Mononuclear cell (primary cell): Measurements from ENCODE around the gene TMEM42. TPM values are rescaled to one million over a fixed set of nuclear protein-coding genes. Genes with fewer than 3 reads are reported as not detected.
"Not testable (repeated sequence)": the region's sequence is repeated elsewhere in the genome, so short reads cannot be mapped to it uniquely, and the experiment has no call there.

Experiments
- H3K27me3 ChIP-seq: 2 replicates; pipeline ENCODE4 v1.6.0; 2011; ENCODE audit warnings: low read length, control low read depth; ENCODE audit not compliant: insufficient read depth
- H3K4me1 ChIP-seq: 2 replicates; pipeline ENCODE4 v1.5.1; 2011; ENCODE audit warnings: mild to moderate bottlenecking, low read length, control low read depth; ENCODE audit not compliant: insufficient read depth
- H3K4me3 ChIP-seq: 2 replicates; pipeline ENCODE4 v1.5.1; 2011; ENCODE audit warnings: mild to moderate bottlenecking, low read length, moderate library complexity
- H3K9me3 ChIP-seq: 2 replicates; pipeline ENCODE4 v1.5.1; 2011; ENCODE audit warnings: low read depth, mild to moderate bottlenecking, control low read depth, low read length
- total RNA-seq: library from RNA; depleted of rRNA; stranded (reverse); fragments of >200 nt; gene quantifications from one replicate; pipeline ENCODE4 v1.2.3, GENCODE V29; 2012

Gene TMEM42
- total RNA-seq: 3.7 TPM

GRCh38 chr3:44861412-44862225, at the start of gene TMEM42:
Gene TMEM42 (plus strand): TSS chr3:44861912. CDS start chr3:44861925, 13 bp downstream.
- H3K4me1 ChIP-seq: peaks cover 27% of the 10 kb centered on the region
- peak within 1 kb of the TSS; percentile 60 for H3K4me3 ChIP-seq
- no peaks in the 10 kb centered on the region for H3K9me3 ChIP-seq
- no peaks in the 10 kb centered on the region for H3K27me3 ChIP-seq

GRCh38 chr3:44814751-44815150, 47.0 kb upstream of the TMEM42 start:
- no peak overlapping the region for H3K4me3 ChIP-seq
- H3K9me3 ChIP-seq: no peaks in the 10 kb centered on the region
- no peaks in the 10 kb centered on the region for H3K27me3 ChIP-seq
- no peaks in the 10 kb centered on the region for H3K4me1 ChIP-seq

GRCh38 chr3:44816334-44816733, 45.4 kb upstream of the TMEM42 start:
- not testable (repeated sequence) for H3K9me3 ChIP-seq, H3K4me1 ChIP-seq, H3K27me3 ChIP-seq, H3K4me3 ChIP-seq

GRCh38 chr3:44821206-44821605, 40.5 kb upstream of the TMEM42 start:
- H3K27me3 ChIP-seq, H3K4me1 ChIP-seq, H3K9me3 ChIP-seq, H3K4me3 ChIP-seq: not testable (repeated sequence)

- no peaks in the 10 kb centered on the region for H3K4me1 ChIP-seq
- H3K27me3 ChIP-seq: no peaks in the 10 kb centered on the region
- no peaks in the 10 kb centered on the region for H3K9me3 ChIP-seq
- no peak overlapping the region for H3K4me3 ChIP-seq
Observed at GRCh38 chr3:44825264-44825925, 36.3 kb upstream of the TMEM42 start.

- no peak overlapping the region for H3K4me3 ChIP-seq
- no peaks in the 10 kb centered on the region for H3K4me1 ChIP-seq
- no peaks in the 10 kb centered on the region for H3K27me3 ChIP-seq
- H3K9me3 ChIP-seq: no peaks in the 10 kb centered on the region
Observed at GRCh38 chr3:44827196-44827595, 34.5 kb upstream of the TMEM42 start.

GRCh38 chr3:44831232-44831631, 30.5 kb upstream of the TMEM42 start:
- no peaks in the 10 kb centered on the region for H3K27me3 ChIP-seq
- H3K4me1 ChIP-seq: no peaks in the 10 kb centered on the region

GRCh38 chr3:44832032-44832431, 29.7 kb upstream of the TMEM42 start:
- Histone ChIP-seq H3K4me3 (no peak overlapping the region), H3K9me3 (peaks cover 15% of the 10 kb centered on the region), H3K27me3 (no peaks in the 10 kb centered on the region), H3K4me1 (no peaks in the 10 kb centered on the region)

More at GRCh38 chr3:44831232-44831631, 30.5 kb upstream of the TMEM42 start:
- no peak overlapping the region for H3K4me3 ChIP-seq
- H3K9me3 ChIP-seq: peaks cover 7% of the 10 kb centered on the region

GRCh38 chr3:44832965-44833364, 28.7 kb upstream of the TMEM42 start:
- no peaks in the 10 kb centered on the region for H3K4me1 ChIP-seq
- peaks cover 25% of the 10 kb centered on the region for H3K9me3 ChIP-seq
- H3K4me3 ChIP-seq: no peak overlapping the region
- H3K27me3 ChIP-seq: no peaks in the 10 kb centered on the region

- no peak overlapping the region for H3K4me3 ChIP-seq
- H3K27me3 ChIP-seq: no peaks in the 10 kb centered on the region
- H3K9me3 ChIP-seq: peaks cover 25% of the 10 kb centered on the region
- H3K4me1 ChIP-seq: no peaks in the 10 kb centered on the region
Observed at GRCh38 chr3:44833394-44833793, 28.3 kb upstream of the TMEM42 start.

GRCh38 chr3:44835684-44836083, 26.0 kb upstream of the TMEM42 start:
- no peaks in the 10 kb centered on the region for H3K27me3 ChIP-seq
- H3K4me3 ChIP-seq: no peak overlapping the region
- peaks cover 25% of the 10 kb centered on the region for H3K9me3 ChIP-seq
- H3K4me1 ChIP-seq: no peaks in the 10 kb centered on the region

GRCh38 chr3:44842376-44842775, 19.3 kb upstream of the TMEM42 start:
- H3K4me1 ChIP-seq: no peaks in the 10 kb centered on the region
- peaks cover 6% of the 10 kb centered on the region for H3K9me3 ChIP-seq
- no peak overlapping the region for H3K4me3 ChIP-seq
- no peaks in the 10 kb centered on the region for H3K27me3 ChIP-seq

- no peak overlapping the region for H3K4me3 ChIP-seq
- H3K27me3 ChIP-seq: no peaks in the 10 kb centered on the region
- no peaks in the 10 kb centered on the region for H3K9me3 ChIP-seq
- no peaks in the 10 kb centered on the region for H3K4me1 ChIP-seq
Observed at GRCh38 chr3:44845528-44846520, 15.9 kb upstream of the TMEM42 start.

GRCh38 chr3:44848634-44849033, 13.1 kb upstream of the TMEM42 start:
- Histone ChIP-seq H3K4me1 (no peaks in the 10 kb centered on the region), H3K27me3 (no peaks in the 10 kb centered on the region), H3K9me3 (no peaks in the 10 kb centered on the region), H3K4me3 (no peak overlapping the region)

- not testable (repeated sequence) for H3K27me3 ChIP-seq, H3K9me3 ChIP-seq, H3K4me1 ChIP-seq, H3K4me3 ChIP-seq
Observed at GRCh38 chr3:44856663-44857062, 5.0 kb upstream of the TMEM42 start.
